Effector memory CD4-positive, alpha-beta T cell (primary cell): ENCODE measurements around the gene LRRC4C.

ENCODE experiments used
- DNase-seq, 3 donors: peaks; one replicate each; pipeline ENCODE4 v3.0.0-alpha.2; 2020
- H3K27ac ChIP-seq: 2 replicates; pipeline ENCODE4 v1.7.0; 2013; ENCODE audit warnings: mild to moderate bottlenecking, low read length, moderate library complexity; ENCODE audit not compliant: insufficient read depth, poor library complexity, severe bottlenecking
- H3K27me3 ChIP-seq: replicated peaks from 2 replicates; pipeline ENCODE4 v1.7.0; 2013; ENCODE audit warnings: mild to moderate bottlenecking, low read length; ENCODE audit not compliant: insufficient read depth, control insufficient read depth, poor library complexity, severe bottlenecking
- H3K36me3 ChIP-seq: 2 replicates; pipeline ENCODE4 v1.7.0; 2013; ENCODE audit warnings: mild to moderate bottlenecking, low read length, moderate library complexity; ENCODE audit not compliant: control insufficient read depth, insufficient read depth
- H3K4me1 ChIP-seq: 2 replicates; pipeline ENCODE4 v1.7.0; 2013; ENCODE audit warnings: low read length, mild to moderate bottlenecking; ENCODE audit not compliant: control insufficient read depth, insufficient read depth, poor library complexity, severe bottlenecking
- H3K4me3 ChIP-seq: 2 replicates; pipeline ENCODE4 v1.7.0; 2013; ENCODE audit warnings: low read length, low read depth, mild to moderate bottlenecking; ENCODE audit not compliant: insufficient read depth, poor library complexity, severe bottlenecking
- H3K9me3 ChIP-seq: 2 replicates; pipeline ENCODE4 v1.7.0; 2013; ENCODE audit warnings: mild to moderate bottlenecking, low read length, moderate library complexity; ENCODE audit not compliant: control insufficient read depth

LRRC4C gene

GRCh38 chr11:40292721-40293508, 1166.5 kb downstream of the LRRC4C start:
- Histone ChIP-seq H3K9me3 (no peaks in the 10 kb centered on the region), H3K27me3 (no peaks in the 10 kb centered on the region), H3K4me3 (no peak overlapping the region), H3K4me1 (no peaks in the 10 kb centered on the region), H3K27ac (no peak overlapping the region), H3K36me3 (no peaks in the 10 kb centered on the region)
- DNase-seq = no peak

DNA sequence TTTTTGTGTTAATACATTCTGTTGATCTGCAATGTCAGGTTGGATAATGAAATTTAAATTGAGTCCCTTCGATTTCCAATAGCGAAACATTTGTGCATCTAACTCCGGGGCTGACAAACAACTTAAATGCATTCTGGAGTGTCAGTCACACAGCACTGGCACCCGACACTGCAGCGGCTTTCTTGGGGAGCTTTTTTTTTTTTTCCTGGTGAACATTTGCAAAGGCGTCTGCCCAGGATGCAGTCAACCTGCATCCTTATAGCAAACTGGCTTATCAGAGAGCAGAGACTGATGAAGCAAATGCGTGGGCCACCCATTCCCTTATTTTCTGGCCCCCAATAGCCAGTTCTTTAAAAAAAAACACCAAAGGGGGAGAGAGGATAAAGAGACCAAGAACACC, 1167.7 kb downstream of the LRRC4C start:
- Histone ChIP-seq H3K4me1 (no peaks in the 10 kb centered on the region), H3K9me3 (no peaks in the 10 kb centered on the region), H3K27ac (no peak overlapping the region), H3K4me3 (no peak overlapping the region), H3K36me3 (no peaks in the 10 kb centered on the region), H3K27me3 (no peaks in the 10 kb centered on the region)
- DNase-seq = no peak

DNA sequence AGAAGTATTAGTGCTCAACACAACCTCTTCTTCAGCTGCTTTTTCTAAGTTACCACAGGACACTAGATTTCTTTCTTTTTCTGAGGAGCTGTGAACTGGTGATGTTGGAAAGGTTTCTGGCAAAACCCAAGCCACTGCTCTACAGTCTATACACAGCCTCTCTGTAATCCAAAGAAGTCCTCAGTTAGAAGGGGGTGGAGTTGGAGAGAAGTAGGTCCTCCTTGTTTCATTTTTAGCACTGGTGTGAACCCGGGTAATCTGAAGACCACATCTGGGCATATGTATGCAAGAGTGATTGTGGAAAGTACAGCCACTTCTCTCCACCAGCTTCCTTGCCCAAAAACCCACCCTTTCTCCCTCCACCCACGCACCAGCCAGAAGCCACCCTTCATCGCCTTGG, 1168.1 kb downstream of the LRRC4C start:
- Histone ChIP-seq H3K4me1 (no peaks in the 10 kb centered on the region), H3K36me3 (no peaks in the 10 kb centered on the region), H3K27me3 (no peaks in the 10 kb centered on the region), H3K27ac (no peak overlapping the region), H3K9me3 (no peaks in the 10 kb centered on the region), H3K4me3 (no peak overlapping the region)
- DNase-seq = no peak

DNA sequence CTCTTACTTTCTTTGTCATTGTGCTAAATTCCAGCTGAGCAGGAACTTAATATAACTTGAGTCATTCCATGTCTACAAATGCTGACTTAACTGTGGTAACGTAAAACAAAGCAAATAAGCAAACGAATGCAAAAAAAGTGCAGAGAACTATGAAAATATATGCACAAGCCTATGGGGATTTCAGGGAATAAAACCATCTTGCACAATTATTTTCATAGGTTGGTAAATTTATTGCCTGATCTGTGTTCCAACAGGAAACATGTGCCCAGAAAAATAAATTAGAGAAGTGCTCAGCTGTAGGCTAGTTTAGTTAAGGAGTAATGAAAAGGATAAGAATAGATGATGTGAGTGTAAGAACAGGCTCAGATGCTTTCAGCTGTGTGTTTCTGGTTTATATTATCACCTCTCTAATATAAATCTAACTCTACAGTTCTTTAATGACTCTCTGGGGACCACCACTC, 1169.3 kb downstream of the LRRC4C start:
- Histone ChIP-seq H3K36me3 (no peaks in the 10 kb centered on the region), H3K27ac (no peak overlapping the region), H3K4me1 (no peaks in the 10 kb centered on the region), H3K27me3 (no peaks in the 10 kb centered on the region), H3K4me3 (no peak overlapping the region), H3K9me3 (no peaks in the 10 kb centered on the region)
- no peak for DNase-seq

DNA sequence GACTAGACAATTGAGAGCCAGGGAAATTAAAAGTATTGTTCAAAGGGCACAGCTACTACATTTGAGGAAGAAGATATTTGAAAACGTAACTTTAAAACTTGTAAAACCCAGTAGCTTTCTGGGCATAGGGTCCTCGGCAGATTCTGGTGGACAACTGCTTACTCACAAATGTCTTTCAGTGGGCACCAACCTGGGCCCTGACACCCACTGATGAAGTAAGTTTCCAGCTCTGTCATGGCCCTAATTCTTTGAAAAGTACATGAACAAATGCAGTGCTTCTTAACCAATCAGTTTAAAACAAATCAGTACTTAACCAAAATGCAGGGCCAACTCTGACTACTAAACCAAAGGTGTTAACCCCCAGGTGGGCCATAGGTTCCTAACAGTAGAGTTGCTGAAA, 1170.1 kb downstream of the LRRC4C start:
- Histone ChIP-seq H3K36me3 (no peaks in the 10 kb centered on the region), H3K4me1 (no peaks in the 10 kb centered on the region), H3K27ac (no peak overlapping the region), H3K4me3 (no peak overlapping the region), H3K27me3 (no peaks in the 10 kb centered on the region), H3K9me3 (no peaks in the 10 kb centered on the region)
- DNase-seq = no peak

GRCh38 chr11:40287916-40288803, 1171.3 kb downstream of the LRRC4C start:
- H3K4me3 ChIP-seq = no peak overlapping the region
- no peaks in the 10 kb centered on the region for H3K9me3 ChIP-seq
- no peaks in the 10 kb centered on the region for H3K4me1 ChIP-seq
- no peak for DNase-seq
- H3K36me3 ChIP-seq = no peaks in the 10 kb centered on the region
- no peak overlapping the region for H3K27ac ChIP-seq
- H3K27me3 ChIP-seq = no peaks in the 10 kb centered on the region

DNA sequence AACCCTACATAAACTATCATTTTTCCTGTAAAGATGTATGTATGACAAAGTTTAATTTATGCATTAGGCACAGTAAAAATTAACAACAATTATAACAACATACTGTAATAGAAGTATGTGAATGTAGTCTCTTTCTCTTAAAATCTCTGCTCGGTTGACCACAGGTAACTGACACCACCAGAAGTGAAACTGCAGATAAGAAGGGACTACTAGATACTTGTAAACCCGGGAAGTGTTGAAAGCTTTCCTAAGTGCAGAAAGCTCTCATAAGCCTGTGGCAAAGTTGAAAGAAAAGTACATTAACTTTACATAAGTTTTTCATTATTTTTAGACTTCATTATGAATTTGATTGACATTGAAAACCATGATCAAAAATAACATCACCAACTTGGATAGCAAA, 1173.3 kb downstream of the LRRC4C start:
- no peaks in the 10 kb centered on the region for H3K27me3 ChIP-seq
- no peak overlapping the region for H3K27ac ChIP-seq
- no peaks in the 10 kb centered on the region for H3K36me3 ChIP-seq
- no peaks in the 10 kb centered on the region for H3K9me3 ChIP-seq
- H3K4me1 ChIP-seq = no peaks in the 10 kb centered on the region
- DNase-seq = no peak
- no peak overlapping the region for H3K4me3 ChIP-seq

GRCh38 chr11:40285558-40285957, 1173.9 kb downstream of the LRRC4C start:
- no peaks in the 10 kb centered on the region for H3K27me3 ChIP-seq
- H3K27ac ChIP-seq = no peak overlapping the region
- H3K4me3 ChIP-seq = no peak overlapping the region
- no peaks in the 10 kb centered on the region for H3K4me1 ChIP-seq
- no peaks in the 10 kb centered on the region for H3K9me3 ChIP-seq
- H3K36me3 ChIP-seq = no peaks in the 10 kb centered on the region
- no peak for DNase-seq

DNA sequence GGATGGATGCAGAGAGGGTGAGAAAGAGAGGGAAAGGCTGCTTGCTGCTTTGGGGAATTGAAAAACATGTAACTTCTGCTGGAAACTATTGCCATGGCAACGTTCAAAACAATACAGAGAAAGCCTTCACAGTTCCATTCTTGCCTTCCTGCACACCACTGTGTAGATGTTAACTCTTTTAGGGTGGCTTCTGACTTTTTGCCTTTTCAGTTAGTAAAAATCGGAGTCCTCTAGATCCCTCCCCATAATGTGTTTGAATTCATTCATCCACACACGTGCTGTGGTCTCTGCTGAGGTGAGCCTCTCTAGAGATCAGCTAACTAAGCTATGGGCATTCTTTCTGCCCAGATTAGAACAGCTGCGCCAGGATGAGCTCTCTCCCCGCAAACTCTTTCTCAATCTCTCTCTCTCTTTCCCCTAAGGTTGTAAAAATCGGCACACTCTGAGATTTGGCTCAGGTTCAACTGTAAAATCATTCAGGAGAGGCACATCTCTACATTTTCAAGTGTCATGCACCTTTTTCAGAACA, 1178.3 kb downstream of the LRRC4C start:
- DNase-seq = no peak
- no peaks in the 10 kb centered on the region for H3K27me3 ChIP-seq
- no peak overlapping the region for H3K27ac ChIP-seq
- no peaks in the 10 kb centered on the region for H3K36me3 ChIP-seq
- no peak overlapping the region for H3K4me3 ChIP-seq
- H3K4me1 ChIP-seq = no peaks in the 10 kb centered on the region
- no peaks in the 10 kb centered on the region for H3K9me3 ChIP-seq
